Mesothelial cell of epicardium (in vitro differentiated cells): ENCODE measurements around the gene ALKBH6. TPM values are rescaled to one million over a fixed set of nuclear protein-coding genes. Genes with fewer than 3 reads are reported as not detected.

Source experiments
- DNase-seq, 2 experiments: peaks; one replicate each; pipeline ENCODE4 v3.0.0; 2021; ENCODE audit warnings: low spot score in 2 of 2; ENCODE audit not compliant: unreplicated experiment in 2 of 2
- H3K27ac Mint-ChIP-seq: 2 replicates; pipeline ENCODE4 v1.8.0; 2021; ENCODE audit warnings: mixed read lengths
- H3K27me3 Mint-ChIP-seq: 2 replicates; pipeline ENCODE4 v1.8.0; 2021; ENCODE audit warnings: low read depth, mixed read lengths
- H3K36me3 Mint-ChIP-seq: 2 replicates; pipeline ENCODE4 v1.8.0; 2021; ENCODE audit warnings: mixed read lengths
- H3K4me1 Mint-ChIP-seq: 2 replicates; pipeline ENCODE4 v1.8.0; 2021; ENCODE audit warnings: mixed read lengths
- H3K4me3 Mint-ChIP-seq: 2 replicates; pipeline ENCODE4 v1.8.0; 2021; ENCODE audit warnings: mild to moderate bottlenecking, moderate library complexity, mixed read lengths
- H3K9me3 Mint-ChIP-seq: 2 replicates; pipeline ENCODE4 v1.8.0; 2021; ENCODE audit warnings: mixed read lengths
- CTCF ChIP-seq: fragments of 200-600 bp; sonication (generic); IDR thresholded peaks from one replicate; pipeline ENCODE4 v1.5.0; 2021; ENCODE audit warnings: antibody characterized with exemption; ENCODE audit not compliant: unreplicated experiment
- total RNA-seq: library from RNA; stranded (reverse); gene quantifications from 3 replicates; pipeline ENCODE4 v1.2.1, GENCODE V29; 2021

ALKBH6 gene
- total RNA-seq, 1 donor from 2014 or later = 28.9 TPM

GRCh38 chr19:35963514-35963913 is 50.5 kb downstream of the ALKBH6 start:
- DNase-seq = peak; percentile 54 to 79
- no peaks in the 10 kb centered on the region for H3K9me3 Mint-ChIP-seq
- no peak for TF ChIP-seq CTCF
- no peak overlapping the region for H3K4me3 Mint-ChIP-seq
- no peak overlapping the region for H3K27ac Mint-ChIP-seq
- no peaks in the 10 kb centered on the region for H3K36me3 Mint-ChIP-seq
- no peaks in the 10 kb centered on the region for H3K4me1 Mint-ChIP-seq
- peaks cover 53% of the 10 kb centered on the region for H3K27me3 Mint-ChIP-seq

- Mint-ChIP-seq H3K27ac (no peak overlapping the region), H3K4me3 (no peak overlapping the region), H3K9me3 (peaks cover 5% of the 10 kb centered on the region), H3K27me3 (peaks cover 66% of the 10 kb centered on the region), H3K4me1 (no peaks in the 10 kb centered on the region), H3K36me3 (no peaks in the 10 kb centered on the region)
- no peak for TF ChIP-seq CTCF
- DNase-seq = no peak
Observed at GRCh38 chr19:35960432-35960972, 53.5 kb downstream of the ALKBH6 start.

GRCh38 chr19:35959968-35960320 is 54.1 kb downstream of the ALKBH6 start:
- no peaks in the 10 kb centered on the region for H3K36me3 Mint-ChIP-seq
- no peaks in the 10 kb centered on the region for H3K4me1 Mint-ChIP-seq
- no peak for TF ChIP-seq CTCF
- no peak overlapping the region for H3K4me3 Mint-ChIP-seq
- peaks cover 68% of the 10 kb centered on the region for H3K27me3 Mint-ChIP-seq
- peaks cover 5% of the 10 kb centered on the region for H3K9me3 Mint-ChIP-seq
- no peak overlapping the region for H3K27ac Mint-ChIP-seq
- no peak for DNase-seq

Other genes starting within 250 kb of the ALKBH6 start
- 74.0 to 79.9 TPM (median 75.4 TPM) in 3 replicates for gene ARHGAP33, start 238.6 kb downstream of the ALKBH6 start, total RNA-seq
- not detected in 3 replicates for gene PRODH2, start 201.4 kb downstream of the ALKBH6 start, total RNA-seq
- 0.23 to 0.72 TPM (median 0.51 TPM) in 3 replicates for gene NPHS1, start 161.7 kb downstream of the ALKBH6 start, total RNA-seq
- gene KIRREL2, start 157.3 kb downstream of the ALKBH6 start, total RNA-seq = 1.4 TPM in 3 replicates
- 137 to 151 TPM (median 146 TPM) in 3 replicates for gene APLP1, start 145.6 kb downstream of the ALKBH6 start, total RNA-seq
- 16.3 to 18.9 TPM (median 17.1 TPM) in 3 replicates for gene NFKBID, start 113.7 kb downstream of the ALKBH6 start, total RNA-seq
- 0.62 to 1.4 TPM (median 0.92 TPM) in 3 replicates for gene HCST, start 111.7 kb downstream of the ALKBH6 start, total RNA-seq
- not detected in 3 replicates for gene TYROBP, start 105.9 kb downstream of the ALKBH6 start, total RNA-seq
- 25.7 to 28.5 TPM (median 27.5 TPM) in 3 replicates for gene LRFN3, start 77.8 kb downstream of the ALKBH6 start, total RNA-seq
- gene SDHAF1, start 19.0 kb downstream of the ALKBH6 start, total RNA-seq = 10.6 to 12.4 TPM (median 12.0 TPM) in 3 replicates
- gene SYNE4, start 5.4 kb downstream of the ALKBH6 start, total RNA-seq = 16.8 to 17.0 TPM (median 17.0 TPM) in 3 replicates
- gene CLIP3, start 18.7 kb upstream of the ALKBH6 start, total RNA-seq = 58.5 to 59.0 TPM (median 59.0 TPM) in 3 replicates
- gene THAP8, start 40.1 kb upstream of the ALKBH6 start, total RNA-seq = 8.9 to 9.7 TPM (median 9.2 TPM) in 3 replicates
- 5.1 to 7.1 TPM (median 5.9 TPM) in 3 replicates for gene WDR62, start 40.7 kb upstream of the ALKBH6 start, total RNA-seq
- gene OVOL3, start 96.9 kb upstream of the ALKBH6 start, total RNA-seq = not detected in 3 replicates
- 51.8 to 60.9 TPM (median 59.5 TPM) in 3 replicates for gene POLR2I, start 100.7 kb upstream of the ALKBH6 start, total RNA-seq
- gene TBCB, start 101.3 kb upstream of the ALKBH6 start, total RNA-seq = 112 to 116 TPM (median 115 TPM) in 3 replicates
- 425 to 453 TPM (median 451 TPM) in 3 replicates for gene CAPNS1, start 125.9 kb upstream of the ALKBH6 start, total RNA-seq
- gene COX7A1, start 138.2 kb upstream of the ALKBH6 start, total RNA-seq = not detected in 3 replicates
- gene ZNF565, start 200.5 kb upstream of the ALKBH6 start, total RNA-seq = 7.1 to 9.1 TPM (median 8.9 TPM) in 3 replicates
- 126 to 132 TPM (median 131 TPM) in 3 replicates for gene ZNF146, start 200.9 kb upstream of the ALKBH6 start, total RNA-seq